HEK293 (cell line): Measurements from ENCODE around the gene KCNJ6.

ENCODE experiments used
- ZFP41 ChIP-seq: fragments of 450-650 bp; formaldehyde crosslinking; IDR thresholded peaks from 2 replicates; pipeline ENCODE4 v1.5.1; 2016; ENCODE audit warnings: missing biosample characterization, missing genetic modification characterization, borderline replicate concordance
- ZNF24 ChIP-seq: fragments of 450-650 bp; formaldehyde crosslinking; IDR thresholded peaks from 2 replicates; pipeline ENCODE4 v1.5.1; 2016; ENCODE audit warnings: missing biosample characterization, missing genetic modification characterization
- TF ChIP-seq, protein P1 (sequence below): fragments of 450-650 bp; IDR thresholded peaks from 2 replicates; pipeline ENCODE4 v1.5.1; 2018; ENCODE audit warnings: missing biosample characterization, missing genetic modification characterization

- no peak for TF ChIP-seq ZNF24 (tag by site-specific recombination)
- TF ChIP-seq, protein P1, sequence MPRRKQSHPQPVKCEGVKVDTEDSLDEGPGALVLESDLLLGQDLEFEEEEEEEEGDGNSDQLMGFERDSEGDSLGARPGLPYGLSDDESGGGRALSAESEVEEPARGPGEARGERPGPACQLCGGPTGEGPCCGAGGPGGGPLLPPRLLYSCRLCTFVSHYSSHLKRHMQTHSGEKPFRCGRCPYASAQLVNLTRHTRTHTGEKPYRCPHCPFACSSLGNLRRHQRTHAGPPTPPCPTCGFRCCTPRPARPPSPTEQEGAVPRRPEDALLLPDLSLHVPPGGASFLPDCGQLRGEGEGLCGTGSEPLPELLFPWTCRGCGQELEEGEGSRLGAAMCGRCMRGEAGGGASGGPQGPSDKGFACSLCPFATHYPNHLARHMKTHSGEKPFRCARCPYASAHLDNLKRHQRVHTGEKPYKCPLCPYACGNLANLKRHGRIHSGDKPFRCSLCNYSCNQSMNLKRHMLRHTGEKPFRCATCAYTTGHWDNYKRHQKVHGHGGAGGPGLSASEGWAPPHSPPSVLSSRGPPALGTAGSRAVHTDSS (tag by site-specific recombination): no peak
- TF ChIP-seq ZFP41 (tag by site-specific recombination): no peak
Measured at GRCh38 chr21:37877888-37878684, 38.2 kb downstream of the KCNJ6 start.
